H1 (cell line): ENCODE data around the gene ZBTB48. TPM values are rescaled to one million over a fixed set of nuclear protein-coding genes. Genes with fewer than 3 reads are reported as not detected.

ENCODE experiments used
- CTCF ChIP-seq, 3 experiments: IDR thresholded peaks; 1 replicate in 2 of 3; 2 replicates in 1 of 3; pipeline versions ENCODE4 v1.5.1 to v1.6.1; 2011; ENCODE audit warnings: low read length in 3 of 3, mild to moderate bottlenecking in 3 of 3, inconsistent platforms in 2 of 3, low read depth in 1 of 3, moderate library complexity in 1 of 3; ENCODE audit not compliant: insufficient read depth in 1 of 3; ENCODE audit errors: control extremely low read depth in 1 of 3
- GTF2F1 ChIP-seq: IDR thresholded peaks from 2 replicates; pipeline ENCODE4 v1.6.1; 2012; ENCODE audit warnings: low read depth, low read length, improper control_type of control experiment, borderline replicate concordance
- JUND ChIP-seq: IDR thresholded peaks from 2 replicates; pipeline ENCODE4 v1.6.1; 2011; ENCODE audit warnings: mild to moderate bottlenecking, improper control_type of control experiment, low read length
- KDM4A ChIP-seq: IDR thresholded peaks from one replicate; pipeline ENCODE4 v1.7.1; 2012; ENCODE audit warnings: low read depth, mild to moderate bottlenecking, moderate library complexity, low read length, inconsistent platforms; ENCODE audit not compliant: severe bottlenecking
- TCF12 ChIP-seq: IDR thresholded peaks from 2 replicates; pipeline ENCODE4 v1.6.1; 2011; ENCODE audit warnings: low read depth, mild to moderate bottlenecking, low read length
- polyA plus RNA-seq, 7 experiments: library from polyadenylated mRNA; depleted of rRNA in 3 of 7; stranded (reverse) in 5 of 7; unstranded in 2 of 7; fragments of >200 nt in 5 of 7; fragments of 200-250 nt in 2 of 7; gene quantifications; 1 replicate in 5 of 7; 2 replicates in 1 of 7; 4 replicates in 1 of 7; pipeline versions ENCODE4 v1.2.1 to v1.2.3, GENCODE V29; 2011 to 2013; ENCODE audit warnings: missing spikeins in 2 of 7, mixed read lengths in 2 of 7
- total RNA-seq: library from RNA; stranded (reverse); fragmentation: NEBNext Ultra II Directional; extraction: Animal tissue kit (Norgen Biotek cat#: 25700); gene quantifications from 2 replicates; pipeline ENCODE4 v1.2.1, GENCODE V29; 2021

ZBTB48 gene
- total and polyA plus RNA-seq, 2 of the 8 experiments (the other 6 are each of a cell fraction or from before 2014, with no cell fraction given), result 28.2 to 28.8 TPM

- TF ChIP-seq KDM4A (no peak), JUND (no peak), TCF12 (no peak), CTCF (IDR thresholded peaks at IDR 0.05; ENCODE audit: control extremely low read depth in 1 of 3, insufficient read depth in 1 of 3, low read depth in 1 of 3, low read length in 3 of 3) (no peak), GTF2F1 (no peak)
- TF ChIP-seq, all 59 proteins: peak for 0
Measured at GRCh38 chr1:6635161-6635909, 55.5 kb downstream of the ZBTB48 start (continued).
